Esophagus muscularis mucosa (tissue), 4 donors: ENCODE results near the gene HSD3B2.

Experiments
- CTCF ChIP-seq, 3 experiments: fragments of 200-600 bp in 2 of 3; fragments of 450-650 bp in 1 of 3; sonication (generic) in 2 of 3; IDR thresholded peaks; one replicate each; pipeline ENCODE4 v1.5.1; 2017 to 2019; ENCODE audit warnings: antibody characterized with exemption in 3 of 3, mild to moderate bottlenecking in 2 of 3, moderate library complexity in 1 of 3
- EP300 ChIP-seq: sonication (generic); formaldehyde crosslinking; IDR thresholded peaks from one replicate; pipeline ENCODE4 v1.6.1; 2017; ENCODE audit warnings: antibody characterized with exemption
- POLR2AphosphoS5 ChIP-seq, 2 donors: sonication (generic); formaldehyde crosslinking; IDR thresholded peaks; one replicate each; pipeline ENCODE4 v1.6.1; 2017; ENCODE audit warnings: antibody characterized with exemption in 2 of 2

DNA sequence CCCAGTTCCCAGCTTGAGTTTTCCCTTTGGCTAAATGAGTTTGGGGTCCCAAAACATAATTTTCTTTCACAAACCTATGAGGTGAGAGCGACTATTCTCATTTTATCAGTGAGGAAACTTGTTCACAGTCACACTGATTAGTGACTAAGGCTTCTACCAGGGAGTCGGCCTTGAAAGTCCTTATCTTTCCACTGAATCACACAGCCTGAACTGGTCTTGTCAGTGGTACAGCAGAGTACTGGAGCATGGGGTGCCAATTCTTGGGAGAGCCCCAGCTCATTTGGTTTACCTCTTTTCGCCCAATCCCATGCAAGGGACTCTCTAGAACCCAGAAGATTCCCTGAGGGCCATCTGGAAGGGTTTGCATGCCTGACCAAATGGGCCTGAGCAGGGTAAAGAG lies 16.9 kb downstream of the HSD3B2 start:
- TF ChIP-seq CTCF (IDR thresholded peaks at IDR 0.05) (no peak), POLR2AphosphoS5 (IDR thresholded peaks at IDR 0.05) (no peak), EP300 (no peak)
